IPS DF 19.7 (cell line): Measurements from ENCODE around the gene FBXL16.

Source experiments
- DNase-seq: peaks from one replicate; pipeline ENCODE4 v3.0.0-alpha.2; 2013; ENCODE audit warnings: low read depth, low spot score

The FBXL16 gene

GRCh38 chr16:710500-711075 is 5.0 kb upstream of the FBXL16 start:
- DNase-seq: no peak

GRCh38 chr16:709566-710499 is 4.2 kb upstream of the FBXL16 start:
- no peak for DNase-seq

- DNase-seq: no peak
These were observed 3.4 kb upstream of the FBXL16 start for GRCh38 chr16:708959-709358.

GRCh38 chr16:708019-708418 is 2.4 kb upstream of the FBXL16 start:
- no peak for DNase-seq

- DNase-seq: no peak
These were observed 1.5 kb upstream of the FBXL16 start for GRCh38 chr16:707062-707538.

- no peak for DNase-seq
These were observed 824 bp upstream of the FBXL16 start for GRCh38 chr16:706189-707061.

- no peak for DNase-seq
These were observed 835 bp downstream of the FBXL16 start for GRCh38 chr16:704552-705380.

- no peak for DNase-seq
These were observed 1.6 kb downstream of the FBXL16 start for GRCh38 chr16:704047-704446.

GRCh38 chr16:703406-703805 is 2.2 kb downstream of the FBXL16 start:
- DNase-seq: no peak

- no peak for DNase-seq
These were observed 3.3 kb downstream of the FBXL16 start for GRCh38 chr16:702341-702740.

- no peak for DNase-seq
These were observed 4.7 kb downstream of the FBXL16 start for GRCh38 chr16:700684-701584.

GRCh38 chr16:698911-699671 is 6.5 kb downstream of the FBXL16 start:
- DNase-seq: no peak

GRCh38 chr16:695355-696089 is 10.1 kb downstream of the FBXL16 start:
- DNase-seq: no peak

- no peak for DNase-seq
These were observed 10.7 kb downstream of the FBXL16 start for GRCh38 chr16:694863-695354.

- DNase-seq: no peak
These were observed 11.3 kb downstream of the FBXL16 start for GRCh38 chr16:694187-694862.

- no peak for DNase-seq
These were observed 11.8 kb downstream of the FBXL16 start for GRCh38 chr16:693766-694165.

- no peak for DNase-seq
These were observed 12.2 kb downstream of the FBXL16 start for GRCh38 chr16:693364-693763.
